ENCODE measurements around the gene DAB2IP.

GRCh38 chr9:121798941-121799340, 147.5 kb downstream of the DAB2IP start:
- TF ChIP-seq ZNF707 (tag by site-specific recombination; IDR thresholded peaks at IDR 0.05), result no peak
- TF ChIP-seq ZNF670 (tag by site-specific recombination; IDR thresholded peaks at IDR 0.05; ENCODE audit: low read depth), result no peak
- no peak for TF ChIP-seq GLI4 (tag by site-specific recombination; IDR thresholded peaks at IDR 0.05)
- TF ChIP-seq, protein P1, sequence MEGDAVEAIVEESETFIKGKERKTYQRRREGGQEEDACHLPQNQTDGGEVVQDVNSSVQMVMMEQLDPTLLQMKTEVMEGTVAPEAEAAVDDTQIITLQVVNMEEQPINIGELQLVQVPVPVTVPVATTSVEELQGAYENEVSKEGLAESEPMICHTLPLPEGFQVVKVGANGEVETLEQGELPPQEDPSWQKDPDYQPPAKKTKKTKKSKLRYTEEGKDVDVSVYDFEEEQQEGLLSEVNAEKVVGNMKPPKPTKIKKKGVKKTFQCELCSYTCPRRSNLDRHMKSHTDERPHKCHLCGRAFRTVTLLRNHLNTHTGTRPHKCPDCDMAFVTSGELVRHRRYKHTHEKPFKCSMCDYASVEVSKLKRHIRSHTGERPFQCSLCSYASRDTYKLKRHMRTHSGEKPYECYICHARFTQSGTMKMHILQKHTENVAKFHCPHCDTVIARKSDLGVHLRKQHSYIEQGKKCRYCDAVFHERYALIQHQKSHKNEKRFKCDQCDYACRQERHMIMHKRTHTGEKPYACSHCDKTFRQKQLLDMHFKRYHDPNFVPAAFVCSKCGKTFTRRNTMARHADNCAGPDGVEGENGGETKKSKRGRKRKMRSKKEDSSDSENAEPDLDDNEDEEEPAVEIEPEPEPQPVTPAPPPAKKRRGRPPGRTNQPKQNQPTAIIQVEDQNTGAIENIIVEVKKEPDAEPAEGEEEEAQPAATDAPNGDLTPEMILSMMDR (tag by site-specific recombination; IDR thresholded peaks at IDR 0.05), result no peak
